Retinal pigment epithelial cell (primary cell): Measurements from ENCODE around the gene NARF.
A peak's percentile ranks its signal among the peaks of the same experiment; 100 is the strongest.
"Not testable (repeated sequence)": the region's sequence is repeated elsewhere in the genome, so short reads cannot be mapped to it uniquely, and the experiment has no call there.

Experiments used
- DNase-seq: peaks from one replicate; pipeline ENCODE4 v3.0.0-alpha.2; 2010; ENCODE audit warnings: low read depth
- H3K4me3 ChIP-seq: 2 replicates; pipeline ENCODE4 v1.5.1; 2011; ENCODE audit warnings: mild to moderate bottlenecking, low read length, control low read depth, moderate library complexity
- TF ChIP-seq, protein P1 (sequence below): conservative IDR thresholded peaks from 2 replicates; pipeline ENCODE4 v1.5.1; 2011; ENCODE audit warnings: low read depth, low read length, control low read depth, inconsistent platforms

The NARF gene

DNA sequence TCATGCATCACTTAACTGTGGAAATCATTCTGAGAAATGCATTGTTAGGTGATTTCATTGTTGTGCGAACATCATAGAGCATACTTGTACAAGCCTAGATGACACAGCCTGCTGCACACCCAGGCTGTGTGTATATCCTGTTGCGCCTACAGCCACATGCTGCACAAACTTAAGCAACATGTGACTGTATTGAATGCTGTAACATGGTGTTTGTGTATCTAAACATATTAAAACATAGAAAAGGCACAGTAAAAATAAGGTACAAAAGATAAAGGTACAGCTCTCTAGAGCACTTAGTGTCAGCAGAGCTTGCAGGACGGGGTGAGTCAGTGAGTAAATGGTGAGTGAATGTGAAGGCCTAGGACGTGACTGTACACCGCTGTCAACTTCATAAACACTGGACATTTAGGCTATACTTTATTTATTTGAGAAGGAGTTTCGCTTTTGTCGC lies 72.9 kb downstream of the NARF start:
- DNase-seq = no peak
- TF ChIP-seq, protein P1, sequence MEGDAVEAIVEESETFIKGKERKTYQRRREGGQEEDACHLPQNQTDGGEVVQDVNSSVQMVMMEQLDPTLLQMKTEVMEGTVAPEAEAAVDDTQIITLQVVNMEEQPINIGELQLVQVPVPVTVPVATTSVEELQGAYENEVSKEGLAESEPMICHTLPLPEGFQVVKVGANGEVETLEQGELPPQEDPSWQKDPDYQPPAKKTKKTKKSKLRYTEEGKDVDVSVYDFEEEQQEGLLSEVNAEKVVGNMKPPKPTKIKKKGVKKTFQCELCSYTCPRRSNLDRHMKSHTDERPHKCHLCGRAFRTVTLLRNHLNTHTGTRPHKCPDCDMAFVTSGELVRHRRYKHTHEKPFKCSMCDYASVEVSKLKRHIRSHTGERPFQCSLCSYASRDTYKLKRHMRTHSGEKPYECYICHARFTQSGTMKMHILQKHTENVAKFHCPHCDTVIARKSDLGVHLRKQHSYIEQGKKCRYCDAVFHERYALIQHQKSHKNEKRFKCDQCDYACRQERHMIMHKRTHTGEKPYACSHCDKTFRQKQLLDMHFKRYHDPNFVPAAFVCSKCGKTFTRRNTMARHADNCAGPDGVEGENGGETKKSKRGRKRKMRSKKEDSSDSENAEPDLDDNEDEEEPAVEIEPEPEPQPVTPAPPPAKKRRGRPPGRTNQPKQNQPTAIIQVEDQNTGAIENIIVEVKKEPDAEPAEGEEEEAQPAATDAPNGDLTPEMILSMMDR = no peak
- H3K4me3 ChIP-seq = no peak overlapping the region

DNA sequence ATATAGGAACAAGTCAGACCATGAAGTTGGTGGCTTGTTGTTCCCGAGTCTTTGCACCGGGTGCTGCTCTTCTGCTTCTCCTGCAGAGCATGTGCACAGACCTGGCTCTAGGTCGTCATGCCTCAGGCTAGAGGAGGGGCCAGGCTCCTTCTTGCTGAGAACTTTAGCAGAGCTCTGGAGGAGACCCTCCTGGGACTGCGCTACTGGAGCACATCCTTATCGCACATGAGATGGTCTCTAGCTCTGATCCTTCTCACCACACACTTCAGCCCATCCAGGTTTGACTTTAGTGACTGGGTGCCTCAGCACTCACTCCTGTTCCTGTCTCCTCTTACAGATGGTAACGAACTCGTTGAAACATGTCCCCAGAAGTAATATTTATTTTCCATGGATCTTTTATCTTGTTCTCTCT lies 75.9 kb downstream of the NARF start:
- no peak overlapping the region for H3K4me3 ChIP-seq
- TF ChIP-seq, protein P1 = no peak
- no peak for DNase-seq

DNA sequence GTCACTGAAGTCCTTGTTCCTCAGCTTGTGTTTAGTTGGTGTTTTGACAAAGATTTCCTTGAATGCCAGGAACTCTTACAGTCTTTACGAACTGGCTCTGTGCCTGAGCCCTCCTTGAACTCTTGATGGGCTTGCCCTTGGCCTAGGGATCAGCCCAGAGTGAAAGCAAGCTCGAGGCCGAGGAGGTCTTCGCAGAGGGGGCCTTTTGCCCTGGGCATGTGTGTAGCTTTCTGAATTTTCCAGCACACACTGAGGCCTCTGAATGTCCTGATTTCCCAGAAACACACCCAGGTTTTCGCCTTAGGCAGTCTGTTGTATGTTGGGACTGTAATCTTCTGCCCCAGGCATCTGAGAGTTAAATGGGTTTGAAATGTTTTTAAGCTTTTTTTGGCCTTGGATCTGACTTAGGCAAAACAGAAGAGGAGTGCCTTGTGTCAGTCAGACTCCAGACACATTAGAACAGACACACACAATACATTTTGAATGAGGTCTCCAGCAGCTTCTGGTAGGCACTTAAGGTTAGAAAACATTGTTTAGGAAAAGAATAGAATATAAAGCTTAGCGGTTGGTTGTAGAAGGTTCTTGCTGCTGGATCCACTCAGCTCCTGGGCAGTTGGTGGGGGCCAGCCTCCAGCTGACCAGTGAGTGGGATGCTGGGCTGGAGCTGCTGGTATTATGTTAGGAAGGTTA lies 78.1 kb downstream of the NARF start:
- peak overlapping the region; percentile 8 for H3K4me3 ChIP-seq
- DNase-seq = no peak
- TF ChIP-seq, protein P1 = no peak

DNA sequence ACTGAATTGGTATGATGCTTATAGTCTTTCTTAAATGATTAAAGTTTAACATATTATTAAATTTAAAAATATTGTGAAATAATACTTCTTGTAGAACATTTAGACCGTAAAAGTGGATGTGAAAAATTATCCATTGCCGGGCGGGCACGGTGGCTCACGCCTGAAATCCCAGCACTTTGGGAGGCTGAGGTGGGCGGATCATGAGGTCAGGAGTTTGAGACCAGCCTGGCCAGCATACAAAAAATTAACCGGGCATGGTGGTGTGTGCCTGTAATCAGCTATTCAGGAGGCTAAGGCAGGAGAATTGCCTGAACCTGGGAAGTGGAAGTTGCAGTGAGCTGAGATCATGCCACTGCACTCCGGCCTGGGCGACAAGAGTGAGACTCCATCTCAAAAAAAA lies 78.7 kb downstream of the NARF start:
- DNase-seq = not testable (repeated sequence)

DNA sequence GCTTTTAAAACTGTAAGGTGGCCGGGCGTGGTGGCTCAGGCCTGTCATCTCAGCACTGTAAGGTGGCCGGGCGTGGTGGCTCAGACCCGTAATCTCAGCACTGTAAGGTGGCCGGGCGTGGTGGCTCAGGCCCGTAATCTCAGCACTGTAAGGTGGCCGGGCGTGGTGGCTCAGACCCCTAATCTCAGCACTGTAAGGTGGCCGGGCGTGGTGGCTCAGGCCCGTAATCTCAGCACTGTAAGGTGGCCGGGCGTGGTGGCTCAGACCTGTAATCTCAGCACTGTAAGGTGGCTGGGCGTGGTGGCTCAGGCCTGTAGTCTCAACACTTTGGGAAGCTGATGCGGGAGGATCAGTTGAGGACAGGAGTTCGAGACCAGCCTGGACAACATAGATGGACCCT lies 80.5 kb downstream of the NARF start:
- H3K4me3 ChIP-seq, DNase-seq: not testable (repeated sequence)

More for the DNA sequence above, 78.7 kb downstream of the NARF start:
- not testable (repeated sequence) for H3K4me3 ChIP-seq
